Astrocyte of the cerebellum (primary cell): ENCODE data around the gene EDNRA.
A peak's percentile ranks its signal among the peaks of the same experiment; 100 is the strongest.

Experiments used
- DNase-seq: peaks from one replicate; pipeline ENCODE4 v3.0.0-alpha.2; 2011; ENCODE audit warnings: low read depth
- H3K4me3 ChIP-seq: 2 replicates; pipeline ENCODE4 v1.5.1; 2011; ENCODE audit warnings: mild to moderate bottlenecking, low read depth, low read length, moderate library complexity
- CTCF ChIP-seq: IDR thresholded peaks from 2 replicates; pipeline ENCODE4 v1.5.1; 2012; ENCODE audit warnings: low read length, low read depth, moderate library complexity, mild to moderate bottlenecking; ENCODE audit errors: missing control alignments
- in situ Hi-C: cut with HindIII; loops from 2 replicates; pipeline ENCODE4 v1.10.0; 2017; ENCODE audit warnings: low sequenced_read_pairs

The EDNRA gene

GRCh38 chr4:147516133-147516532 lies 35.2 kb downstream of the EDNRA start:
- H3K4me3 ChIP-seq, result no peak overlapping the region

GRCh38 chr4:147518086-147518485 lies 37.2 kb downstream of the EDNRA start:
- peak; percentile 27 for DNase-seq
- in situ Hi-C loops, result loop anchor here (5.0 kb wide), 1 partner anchor 36 kb away; the partner anchor contains the start of gene EDNRA
- no peak overlapping the region for H3K4me3 ChIP-seq
- TF ChIP-seq CTCF, result no peak

More at GRCh38 chr4:147516133-147516532, 35.2 kb downstream of the EDNRA start:
- no peak for TF ChIP-seq CTCF
- DNase-seq, result no peak
- in situ Hi-C loops, result loop anchor here (5.0 kb wide), 1 partner anchor 34 kb away; the partner anchor contains the start of gene EDNRA

GRCh38 chr4:147518846-147519767 lies 38.2 kb downstream of the EDNRA start:
- no peak overlapping the region for H3K4me3 ChIP-seq
- peak; percentile 96 for TF ChIP-seq CTCF
- in situ Hi-C loops, result loop anchor here (5.0 kb wide), 1 partner anchor 37 kb away; the partner anchor contains the start of gene EDNRA
- peak; percentile 68 for DNase-seq

- no peak for DNase-seq
- no peak for TF ChIP-seq CTCF
- in situ Hi-C loops, result loop anchor here (5.0 kb wide), 1 partner anchor 33 kb away; no protein-coding TSS in a partner anchor
- no peak overlapping the region for H3K4me3 ChIP-seq
Observed at GRCh38 chr4:147524601-147525000, 43.7 kb downstream of the EDNRA start.

- no peak overlapping the region for H3K4me3 ChIP-seq
- in situ Hi-C loops, result no loop called here
- TF ChIP-seq CTCF, result no peak
- DNase-seq, result no peak
Observed at GRCh38 chr4:147525494-147526271, 44.8 kb downstream of the EDNRA start.

- in situ Hi-C loops, result no loop called here
- no peak for TF ChIP-seq CTCF
- no peak for DNase-seq
- H3K4me3 ChIP-seq, result no peak overlapping the region
Observed at GRCh38 chr4:147526272-147526654, 45.4 kb downstream of the EDNRA start.
